Smooth muscle cell (in vitro differentiated cells): Measurements from ENCODE around the gene CCDC24. TPM values are rescaled to one million over a fixed set of nuclear protein-coding genes. Genes with fewer than 3 reads are reported as not detected.

ENCODE experiments used
- DNase-seq: peaks from one replicate; lab custom pipeline; 2025; ENCODE audit not compliant: unreplicated experiment; lab: John Stamatoyannopoulos, UW
- H2AFZ ChIP-seq: fragments of 200-600 bp; sonication (generic); 2 replicates; pipeline ENCODE4 v1.6.0; 2016; ENCODE audit warnings: antibody characterized with exemption, low read depth, mild to moderate bottlenecking
- H3F3A ChIP-seq: fragments of 200-600 bp; sonication (generic); 2 replicates; pipeline ENCODE4 v1.6.0; 2017; ENCODE audit warnings: antibody characterized with exemption, low read depth
- H3K27ac ChIP-seq: fragments of 200-600 bp; sonication (generic); 2 replicates; pipeline ENCODE4 v1.5.1; 2016; ENCODE audit warnings: low read depth, mild to moderate bottlenecking
- H3K27me3 ChIP-seq: fragments of 200-600 bp; sonication (generic); 2 replicates; pipeline ENCODE4 v1.6.1; 2016; ENCODE audit warnings: low read depth, mild to moderate bottlenecking
- H3K36me3 ChIP-seq: fragments of 200-600 bp; sonication (generic); 2 replicates; pipeline ENCODE4 v1.5.1; 2016; ENCODE audit warnings: low read depth
- H3K4me1 ChIP-seq: fragments of 200-600 bp; sonication (generic); 2 replicates; pipeline ENCODE4 v1.5.1; 2016; ENCODE audit warnings: low read depth
- H3K4me2 ChIP-seq: fragments of 200-600 bp; sonication (generic); 2 replicates; pipeline ENCODE4 v1.6.0; 2016; ENCODE audit warnings: mild to moderate bottlenecking
- H3K4me3 ChIP-seq: fragments of 200-600 bp; sonication (generic); 2 replicates; pipeline ENCODE4 v1.5.1; 2016; ENCODE audit warnings: mild to moderate bottlenecking
- H3K79me2 ChIP-seq: fragments of 200-600 bp; sonication (generic); 2 replicates; pipeline ENCODE4 v1.6.0; 2016; ENCODE audit warnings: low read depth, mild to moderate bottlenecking
- H3K9ac ChIP-seq: fragments of 200-600 bp; sonication (generic); 2 replicates; pipeline ENCODE4 v1.6.0; 2016; ENCODE audit warnings: low read depth
- H3K9me3 ChIP-seq: fragments of 200-600 bp; sonication (generic); replicated peaks from 2 replicates; pipeline ENCODE4 v1.5.1; 2016; ENCODE audit warnings: low read depth
- H4K20me1 ChIP-seq: fragments of 200-600 bp; sonication (generic); 2 replicates; pipeline ENCODE4 v1.6.0; 2016; ENCODE audit warnings: low read depth
- CTCF ChIP-seq: fragments of 200-600 bp; sonication (generic); IDR thresholded peaks from 2 replicates; pipeline ENCODE4 v1.5.1; 2017; ENCODE audit warnings: borderline replicate concordance, mild to moderate bottlenecking, antibody characterized with exemption; ENCODE audit not compliant: insufficient read depth, poor library complexity, severe bottlenecking
- WGBS: methylation state at CpG from one replicate; pipeline ENCODE4 v1.1.7; 2016; ENCODE audit warnings: low lambda C conversion rate; 5-methylcytosine and 5-hydroxymethylcytosine counted together
- polyA plus RNA-seq: library from polyadenylated mRNA; unstranded; fragments of >200 nt; fragmentation: Nextera tagmentation; extraction: Ambion mirVana; gene quantifications from 2 replicates; pipeline ENCODE4 v1.2.1, GENCODE V29; 2016
- total RNA-seq: library from RNA; depleted of rRNA; stranded (reverse); fragments of >200 nt; gene quantifications from 2 replicates; pipeline ENCODE4 v1.2.3, GENCODE V29; 2014

CCDC24 gene
- total and polyA plus RNA-seq, 2 experiments from 2014 or later: 6.5 to 11.4 TPM

GRCh38 chr1:43975249-43975961 lies 16.0 kb upstream of the CCDC24 start:
- WGBS: 4% methylated on average over 24 of the region's 34 CpGs
- Histone ChIP-seq H3K27ac (peak overlapping the region; percentile 83), H2AFZ (peak overlapping the region; percentile 70), H3K4me3 (peak overlapping the region; percentile 81), H3K4me1 (peaks cover 24% of the 10 kb centered on the region), H3K9ac (peak overlapping the region; percentile 93), H3K4me2 (peak overlapping the region; percentile 99), H3K36me3 (no peaks in the 10 kb centered on the region), H3F3A (peaks cover 19% of the 10 kb centered on the region), H3K27me3 (no peaks in the 10 kb centered on the region), H4K20me1 (peaks cover 36% of the 10 kb centered on the region), H3K9me3 (no peaks in the 10 kb centered on the region), H3K79me2 (peaks cover 30% of the 10 kb centered on the region)
- no peak for TF ChIP-seq CTCF
- DNase-seq: no peak

GRCh38 chr1:43976045-43976444 lies 15.4 kb upstream of the CCDC24 start:
- peaks cover 19% of the 10 kb centered on the region for H3F3A ChIP-seq
- no peaks in the 10 kb centered on the region for H3K9me3 ChIP-seq
- H3K79me2 ChIP-seq: peaks cover 24% of the 10 kb centered on the region
- WGBS: 89% methylated on average over 4 of the region's 4 CpGs
- no peak for DNase-seq
- H4K20me1 ChIP-seq: peaks cover 40% of the 10 kb centered on the region
- H3K27me3 ChIP-seq: no peaks in the 10 kb centered on the region
- TF ChIP-seq CTCF: no peak
- H3K9ac ChIP-seq: peak overlapping the region; percentile 93
- H3K27ac ChIP-seq: no peak overlapping the region
- H3K4me1 ChIP-seq: peaks cover 18% of the 10 kb centered on the region
- peak overlapping the region; percentile 99 for H3K4me2 ChIP-seq
- no peaks in the 10 kb centered on the region for H3K36me3 ChIP-seq
- peak overlapping the region; percentile 81 for H3K4me3 ChIP-seq
- no peak overlapping the region for H2AFZ ChIP-seq

GRCh38 chr1:43976890-43977289 lies 14.5 kb upstream of the CCDC24 start:
- no peak overlapping the region for H3K4me2 ChIP-seq
- H3K4me1 ChIP-seq: peaks cover 18% of the 10 kb centered on the region
- H3K4me3 ChIP-seq: no peak overlapping the region
- WGBS: 96% methylated on average over 8 of the region's 8 CpGs
- H3K27me3 ChIP-seq: no peaks in the 10 kb centered on the region
- peaks cover 30% of the 10 kb centered on the region for H3K79me2 ChIP-seq
- H3K9ac ChIP-seq: no peak overlapping the region
- no peaks in the 10 kb centered on the region for H3K36me3 ChIP-seq
- peaks cover 47% of the 10 kb centered on the region for H4K20me1 ChIP-seq
- no peaks in the 10 kb centered on the region for H3K9me3 ChIP-seq
- DNase-seq: no peak
- H2AFZ ChIP-seq: no peak overlapping the region
- H3F3A ChIP-seq: peaks cover 19% of the 10 kb centered on the region
- no peak for TF ChIP-seq CTCF
- H3K27ac ChIP-seq: no peak overlapping the region
